GM19099 (cell line): ENCODE measurements around the gene ADARB2.

Source experiments
- POLR2A ChIP-seq: IDR thresholded peaks from 3 replicates; pipeline ENCODE4 v1.6.1; 2011; ENCODE audit warnings: low read depth; ENCODE audit not compliant: insufficient read length; ENCODE audit errors: extremely low read depth

ADARB2 gene

DNA sequence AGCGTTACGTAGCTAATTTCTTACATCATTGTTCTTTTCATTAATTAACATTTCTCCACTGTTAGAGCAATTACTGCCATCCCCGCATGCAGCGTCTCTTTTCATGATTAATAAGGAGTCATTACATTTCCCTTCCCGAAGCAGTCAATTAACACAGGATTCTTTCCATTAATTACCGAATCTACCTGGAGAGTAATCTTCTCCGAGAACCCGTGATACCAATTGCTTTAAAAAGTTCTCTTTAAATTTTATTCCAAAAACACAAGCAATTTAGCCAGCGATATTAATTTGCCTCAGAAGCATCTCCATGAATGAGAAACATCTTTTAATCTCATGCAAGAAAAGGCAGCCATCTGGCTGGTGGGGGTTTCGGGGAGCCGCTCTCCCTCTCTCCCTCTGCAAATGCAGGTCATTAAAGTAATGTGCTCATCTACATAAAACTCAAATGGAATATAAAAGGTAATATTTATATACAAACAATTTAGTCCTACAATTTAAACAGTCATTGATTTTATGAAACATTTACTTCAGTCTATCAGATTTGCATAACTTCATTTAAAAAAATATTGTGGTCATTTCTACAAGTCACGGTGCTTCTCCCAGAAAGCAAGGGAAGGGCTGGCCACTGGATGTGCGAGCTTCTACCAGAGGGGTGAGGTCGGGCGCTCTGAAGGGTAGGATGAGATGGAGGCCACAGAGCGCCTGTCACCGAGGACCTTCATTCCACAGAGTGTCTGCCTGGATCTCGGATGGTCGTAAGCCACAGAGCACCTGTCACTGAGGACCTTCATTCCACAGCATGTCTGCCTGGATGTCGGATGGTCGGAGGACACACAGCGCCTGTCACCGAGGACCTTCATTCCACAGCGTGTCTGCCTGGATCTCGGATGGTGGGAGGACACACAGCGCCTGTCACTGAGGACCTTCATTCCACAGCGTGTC, 536.2 kb downstream of the ADARB2 start:
- TF ChIP-seq POLR2A, result no peak

DNA sequence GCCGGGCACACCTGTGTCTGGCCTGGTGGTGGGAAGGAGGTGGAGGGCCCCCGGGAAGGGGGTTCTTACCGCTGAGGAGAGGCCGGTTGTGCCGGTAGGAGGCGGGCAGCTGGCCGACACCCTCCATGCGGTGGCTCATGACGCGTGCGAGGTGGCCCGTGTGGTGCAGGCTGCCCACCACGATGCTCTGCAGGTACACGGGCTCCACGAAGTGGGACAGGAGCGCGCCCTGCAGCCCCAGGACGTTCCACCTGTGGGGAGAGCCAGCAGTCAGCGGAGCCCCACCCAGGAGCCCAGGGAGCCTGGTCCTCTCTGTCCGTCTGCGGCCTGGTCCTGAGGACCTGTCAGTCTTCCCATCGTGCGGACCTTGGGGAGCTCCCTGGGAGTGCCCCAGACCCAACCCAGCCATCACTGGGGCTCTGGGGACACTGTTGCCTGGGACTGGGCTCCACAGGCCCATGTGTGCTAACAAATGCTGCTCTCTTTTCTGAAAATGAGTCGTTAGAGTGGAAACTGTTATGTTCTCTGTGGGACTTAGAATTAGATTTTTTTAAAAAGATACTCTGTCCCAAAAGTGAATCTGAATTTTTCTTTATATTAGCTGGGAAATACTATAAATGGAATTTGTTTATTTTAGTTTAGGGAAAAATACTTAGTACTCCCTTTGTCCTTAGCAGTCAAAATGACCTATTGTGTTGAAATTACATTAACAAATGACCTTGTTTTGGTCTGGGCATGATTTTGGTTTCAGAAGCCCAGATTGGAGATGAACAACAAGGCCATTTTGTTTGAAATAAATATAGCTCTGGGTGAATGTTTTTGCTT, 537.2 kb downstream of the ADARB2 start:
- TF ChIP-seq POLR2A, result no peak

DNA sequence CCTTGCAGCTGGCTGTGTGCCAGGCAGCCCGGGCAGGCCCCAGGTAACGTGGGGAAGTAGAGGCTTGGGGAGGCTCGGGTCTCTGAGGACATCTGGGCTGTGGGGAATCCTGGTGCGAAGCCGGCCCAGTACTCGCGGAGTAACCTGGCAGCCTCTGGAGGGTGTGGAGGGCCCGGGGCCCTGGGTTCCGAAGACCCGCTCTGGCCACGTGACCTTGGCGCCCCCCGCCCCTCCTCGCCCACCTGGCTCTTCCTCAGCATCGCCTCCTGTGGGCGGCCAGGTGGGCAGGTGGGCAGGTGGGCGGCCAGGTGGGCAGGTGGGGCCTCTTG, 538.0 kb downstream of the ADARB2 start:
- TF ChIP-seq POLR2A, result no peak

DNA sequence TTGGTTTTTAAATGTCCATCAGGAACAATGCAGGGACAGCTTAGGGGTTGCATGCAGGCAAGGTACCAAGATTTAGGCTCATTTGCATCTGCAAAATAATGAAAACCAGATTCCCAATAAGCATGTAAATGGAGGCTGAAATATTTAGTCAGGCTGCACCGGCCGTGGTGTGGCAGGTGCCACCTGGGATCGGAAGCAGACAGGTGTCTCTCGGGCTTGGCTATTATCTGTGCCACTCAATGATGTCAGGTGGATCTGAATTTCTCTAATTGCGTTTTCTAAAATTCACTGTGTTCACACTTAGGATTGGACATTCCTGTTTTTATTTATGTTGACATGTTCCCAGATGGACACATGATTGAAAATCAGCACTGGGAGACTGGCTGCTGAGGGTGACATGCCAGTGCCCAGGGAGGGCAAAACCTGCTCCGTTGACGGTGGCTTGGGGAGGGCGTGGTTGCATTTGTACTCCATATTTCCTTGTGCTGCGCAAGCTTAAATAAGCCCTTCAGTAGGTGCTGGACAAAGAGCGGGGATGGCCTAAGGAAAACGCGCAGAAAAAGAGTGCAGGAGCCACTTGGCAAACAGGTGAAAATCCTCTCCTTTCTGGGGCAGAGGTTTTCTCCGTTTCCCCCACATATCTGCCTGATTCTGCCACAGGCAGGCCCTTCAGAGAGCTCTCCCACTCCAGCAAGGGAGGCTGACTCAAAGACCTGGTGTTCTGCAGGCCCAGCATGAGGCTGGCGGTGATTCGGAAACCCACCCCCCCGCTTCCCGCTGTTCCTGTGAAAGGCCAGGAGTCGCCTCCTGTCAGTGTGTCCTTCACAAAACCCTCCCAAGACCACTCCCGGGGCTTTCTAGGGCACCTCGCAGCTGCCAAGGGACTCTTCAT, 538.6 kb downstream of the ADARB2 start:
- TF ChIP-seq POLR2A, result no peak

DNA sequence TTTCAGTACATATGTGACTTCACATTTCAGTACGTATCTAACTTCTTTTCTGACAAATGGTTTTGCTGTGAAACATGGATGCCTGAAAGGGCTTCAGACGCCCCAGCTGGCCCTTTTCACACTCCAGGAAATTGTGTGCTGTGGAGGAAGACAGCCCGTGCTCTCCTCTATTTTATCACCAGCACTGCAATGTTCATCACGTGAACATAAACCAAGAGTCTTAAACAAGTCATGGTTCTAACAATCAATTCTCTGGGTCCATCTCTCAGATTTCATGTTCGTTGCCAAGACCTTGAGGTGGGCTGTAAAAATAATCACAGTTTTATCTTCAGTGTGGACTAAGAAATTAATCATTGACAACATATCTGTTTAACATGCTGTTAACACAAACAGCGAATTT, 539.9 kb downstream of the ADARB2 start:
- no peak for TF ChIP-seq POLR2A

DNA sequence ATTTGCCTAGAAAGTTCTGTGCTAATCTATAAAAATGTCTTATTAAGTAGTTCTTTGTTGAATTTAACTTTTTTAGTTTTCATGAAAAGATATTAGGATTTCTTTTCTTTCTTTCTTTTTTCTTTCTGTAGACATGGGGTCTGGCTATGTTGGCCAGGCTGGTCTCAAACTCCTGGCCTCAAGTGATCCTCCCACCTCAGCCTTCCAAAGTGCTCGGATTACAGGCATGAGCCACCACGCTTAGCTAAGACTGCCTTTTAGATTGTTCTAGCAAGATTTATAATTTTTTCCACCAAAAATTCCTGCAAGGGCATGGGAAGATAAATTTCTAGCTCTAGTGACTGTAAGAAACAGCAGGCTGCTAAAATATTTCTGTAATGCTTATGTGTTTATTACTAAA, 540.7 kb downstream of the ADARB2 start:
- TF ChIP-seq POLR2A, result no peak

DNA sequence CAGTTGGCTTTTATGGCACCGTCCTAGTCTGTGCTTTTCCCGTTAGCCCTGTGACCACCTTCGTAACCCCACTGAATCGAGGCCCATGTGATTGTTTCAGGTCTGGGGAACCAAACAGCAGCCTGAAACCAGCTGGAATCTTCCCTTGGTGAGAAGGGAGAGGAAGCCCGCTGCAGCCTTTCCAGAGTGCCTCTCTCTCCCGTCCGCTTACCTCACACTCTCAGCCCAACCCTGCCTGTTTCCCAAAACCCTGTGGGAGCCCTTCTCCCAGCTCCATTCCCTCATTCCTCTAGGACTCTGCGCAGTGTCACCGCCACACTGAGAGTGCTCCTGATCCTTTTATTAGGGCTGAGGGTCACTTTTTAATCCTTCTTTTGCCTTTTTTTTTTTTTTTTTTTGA, 541.5 kb downstream of the ADARB2 start:
- TF ChIP-seq POLR2A, result no peak

DNA sequence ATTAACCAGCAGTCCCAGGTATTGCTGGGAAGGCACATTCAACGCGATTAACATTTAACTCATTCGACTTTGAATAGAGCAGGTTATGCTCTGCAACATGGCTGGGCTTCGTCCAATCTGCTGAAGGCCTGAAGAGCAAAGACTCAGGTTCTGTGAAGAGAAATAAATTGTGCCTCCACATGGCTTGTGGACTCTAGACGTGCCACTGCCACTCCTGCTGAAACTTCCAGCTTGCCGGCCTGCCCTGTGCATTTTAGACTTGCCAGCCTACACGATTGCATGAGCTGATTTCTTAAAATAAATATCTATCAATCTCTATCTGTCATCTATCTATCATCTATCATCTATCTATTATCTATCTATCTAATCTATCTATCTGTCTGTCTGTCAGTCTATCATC, 543.2 kb downstream of the ADARB2 start:
- no peak for TF ChIP-seq POLR2A

DNA sequence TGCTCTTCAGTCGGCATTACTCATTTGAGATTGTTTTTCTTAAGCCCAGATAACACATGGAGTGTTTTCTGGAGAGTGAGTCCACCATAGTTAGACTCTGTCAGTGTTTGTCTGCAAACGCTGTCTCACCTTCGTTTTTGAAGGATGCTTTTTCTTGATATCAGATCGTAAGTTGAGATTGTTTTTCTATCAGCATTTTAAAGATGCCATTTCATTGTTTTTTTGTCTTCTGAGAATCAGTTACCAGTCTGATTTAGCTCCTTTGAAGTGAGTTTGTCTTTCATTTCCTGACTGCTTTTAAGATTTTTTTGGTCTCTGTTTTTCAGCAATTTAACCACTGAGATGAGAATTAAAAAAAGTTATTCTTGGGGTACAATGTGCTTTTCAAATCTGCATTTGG, 543.8 kb downstream of the ADARB2 start:
- no peak for TF ChIP-seq POLR2A

DNA sequence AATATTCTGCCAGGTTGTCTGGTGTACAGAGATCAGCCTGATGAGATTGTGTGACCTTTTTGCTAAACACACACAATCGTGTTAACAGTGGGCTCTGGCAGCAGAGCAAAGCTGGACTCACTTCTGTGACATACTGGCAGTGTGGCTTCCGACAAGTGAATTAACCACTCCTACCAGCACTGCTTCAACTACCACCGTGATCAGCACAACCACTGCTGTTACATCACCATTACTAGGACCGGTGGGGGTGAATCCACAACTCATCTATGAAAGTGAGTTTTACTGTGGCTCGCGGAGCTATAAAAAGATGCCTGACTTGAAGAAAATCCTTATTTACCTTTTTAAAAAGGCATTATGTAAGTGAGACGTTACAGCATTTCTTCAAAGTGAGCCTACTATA, 545.6 kb downstream of the ADARB2 start:
- TF ChIP-seq POLR2A, result no peak

DNA sequence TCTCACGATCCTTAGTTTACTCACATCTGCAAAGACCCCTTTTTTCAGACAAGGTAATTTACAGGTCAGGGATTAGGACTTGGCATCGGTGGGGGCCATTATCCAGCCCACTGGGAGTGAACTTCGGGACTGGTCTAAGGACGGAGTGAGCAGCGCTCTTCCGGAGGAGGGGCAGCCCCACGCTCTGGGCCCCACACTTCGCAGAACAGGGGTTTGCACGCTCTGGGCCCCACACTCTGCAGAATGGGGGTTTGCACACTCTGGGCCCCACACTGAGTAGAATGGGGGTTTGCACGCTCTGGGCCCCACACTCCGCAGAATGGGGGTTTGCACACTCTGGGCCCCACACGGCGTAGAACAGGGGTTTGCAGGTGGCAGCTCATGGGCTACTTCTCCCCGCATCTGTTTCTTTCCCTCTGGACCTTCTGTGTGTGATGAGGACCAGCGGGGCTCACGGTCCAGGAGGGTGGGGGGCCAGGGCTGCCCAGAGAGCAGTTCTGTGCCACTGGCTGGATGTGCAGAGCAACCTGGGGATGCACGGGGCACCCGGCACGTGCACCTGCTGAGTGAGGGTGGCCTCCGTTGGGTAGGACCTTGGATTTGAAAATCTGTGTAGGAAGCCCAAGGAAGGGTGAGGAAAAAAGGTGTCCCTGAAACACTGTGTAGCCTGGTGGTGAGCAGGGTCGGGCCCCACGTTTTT, 546.4 kb downstream of the ADARB2 start:
- no peak for TF ChIP-seq POLR2A

DNA sequence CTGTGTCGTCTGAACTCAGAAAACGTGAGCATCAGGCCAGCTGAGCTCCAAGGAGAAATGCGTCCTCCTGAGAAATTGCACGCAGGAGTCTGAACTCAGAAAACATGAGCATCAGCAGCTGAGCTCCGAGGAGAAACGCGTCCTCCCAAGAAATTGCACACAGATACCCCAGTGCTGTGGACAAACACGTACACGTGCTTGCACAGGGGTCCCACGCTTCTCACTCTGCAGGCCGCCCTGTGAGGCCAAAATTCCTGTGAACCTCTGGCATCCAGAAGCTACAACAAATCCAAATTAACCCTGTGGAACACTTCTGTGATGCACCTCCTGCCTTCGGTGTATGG, 547.3 kb downstream of the ADARB2 start:
- no peak for TF ChIP-seq POLR2A

DNA sequence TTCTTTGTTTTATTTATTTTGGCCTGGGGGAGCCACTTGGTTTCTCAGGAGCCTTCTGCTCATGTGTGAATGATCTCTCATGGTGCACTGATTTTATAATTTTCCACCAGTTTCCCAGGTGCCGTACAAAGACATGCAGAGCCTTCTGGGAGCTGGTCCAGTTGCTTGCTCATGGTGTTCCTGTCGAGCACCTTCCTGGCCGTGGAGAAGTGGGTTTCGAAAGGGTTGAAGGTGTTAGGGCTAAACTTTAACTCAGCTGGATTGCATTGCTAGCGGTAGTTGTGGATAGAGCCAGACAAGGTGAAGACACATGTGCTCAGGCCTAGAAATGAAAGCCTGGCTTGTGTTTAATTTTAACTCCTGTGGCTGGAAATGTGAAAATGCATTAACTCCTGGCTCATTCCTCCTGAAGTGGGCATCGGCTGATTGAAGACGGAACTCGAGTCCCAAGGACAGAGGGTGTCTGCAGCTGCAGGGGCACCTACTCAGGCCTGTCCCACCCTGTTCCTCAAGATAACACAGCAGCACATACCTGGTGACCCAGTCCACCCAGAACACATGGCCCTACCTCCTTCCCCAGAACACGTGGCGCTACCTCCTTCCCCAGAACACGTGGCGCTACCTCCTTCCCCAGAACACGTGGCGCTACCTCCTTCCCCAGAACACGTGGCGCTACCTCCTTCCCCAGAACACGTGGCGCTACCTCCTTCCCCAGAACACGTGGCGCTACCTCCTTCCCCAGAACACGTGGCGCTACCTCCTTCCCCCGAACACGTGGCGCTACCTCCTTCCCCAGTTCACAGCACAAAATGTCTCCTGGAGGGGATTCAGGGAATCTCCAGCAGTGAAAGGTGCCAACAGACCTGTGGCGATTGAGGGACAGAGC, 547.9 kb downstream of the ADARB2 start:
- TF ChIP-seq POLR2A, result no peak
